PFSK-1 (cell line): ENCODE measurements around the gene RGS17.

Experiments
- POLR2AphosphoS5 ChIP-seq: IDR thresholded peaks from 2 replicates; pipeline ENCODE4 v1.6.1; 2012; ENCODE audit warnings: low read depth, mild to moderate bottlenecking, control low read depth, low read length, moderate library complexity
- TAF1 ChIP-seq: IDR thresholded peaks from 2 replicates; pipeline ENCODE4 v1.6.1; 2012; ENCODE audit warnings: low read length, control low read depth, borderline replicate concordance; ENCODE audit not compliant: insufficient read depth
- TF ChIP-seq, protein P1 (sequence below), 2 experiments: IDR thresholded peaks; 2 replicates each; pipeline versions ENCODE4 v1.6.1 to v1.8.0; 2011 to 2012; ENCODE audit warnings: low read depth in 2 of 2, low read length in 2 of 2, control low read depth in 1 of 2, inconsistent platforms in 1 of 2, mild to moderate bottlenecking in 1 of 2, moderate library complexity in 1 of 2; ENCODE audit not compliant: insufficient read depth in 1 of 2

- TF ChIP-seq POLR2AphosphoS5 (no peak), TAF1 (no peak)
- TF ChIP-seq, protein P1, sequence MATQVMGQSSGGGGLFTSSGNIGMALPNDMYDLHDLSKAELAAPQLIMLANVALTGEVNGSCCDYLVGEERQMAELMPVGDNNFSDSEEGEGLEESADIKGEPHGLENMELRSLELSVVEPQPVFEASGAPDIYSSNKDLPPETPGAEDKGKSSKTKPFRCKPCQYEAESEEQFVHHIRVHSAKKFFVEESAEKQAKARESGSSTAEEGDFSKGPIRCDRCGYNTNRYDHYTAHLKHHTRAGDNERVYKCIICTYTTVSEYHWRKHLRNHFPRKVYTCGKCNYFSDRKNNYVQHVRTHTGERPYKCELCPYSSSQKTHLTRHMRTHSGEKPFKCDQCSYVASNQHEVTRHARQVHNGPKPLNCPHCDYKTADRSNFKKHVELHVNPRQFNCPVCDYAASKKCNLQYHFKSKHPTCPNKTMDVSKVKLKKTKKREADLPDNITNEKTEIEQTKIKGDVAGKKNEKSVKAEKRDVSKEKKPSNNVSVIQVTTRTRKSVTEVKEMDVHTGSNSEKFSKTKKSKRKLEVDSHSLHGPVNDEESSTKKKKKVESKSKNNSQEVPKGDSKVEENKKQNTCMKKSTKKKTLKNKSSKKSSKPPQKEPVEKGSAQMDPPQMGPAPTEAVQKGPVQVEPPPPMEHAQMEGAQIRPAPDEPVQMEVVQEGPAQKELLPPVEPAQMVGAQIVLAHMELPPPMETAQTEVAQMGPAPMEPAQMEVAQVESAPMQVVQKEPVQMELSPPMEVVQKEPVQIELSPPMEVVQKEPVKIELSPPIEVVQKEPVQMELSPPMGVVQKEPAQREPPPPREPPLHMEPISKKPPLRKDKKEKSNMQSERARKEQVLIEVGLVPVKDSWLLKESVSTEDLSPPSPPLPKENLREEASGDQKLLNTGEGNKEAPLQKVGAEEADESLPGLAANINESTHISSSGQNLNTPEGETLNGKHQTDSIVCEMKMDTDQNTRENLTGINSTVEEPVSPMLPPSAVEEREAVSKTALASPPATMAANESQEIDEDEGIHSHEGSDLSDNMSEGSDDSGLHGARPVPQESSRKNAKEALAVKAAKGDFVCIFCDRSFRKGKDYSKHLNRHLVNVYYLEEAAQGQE (IDR thresholded peaks at IDR 0.05; ENCODE audit: insufficient read depth in 1 of 2, low read depth in 2 of 2, low read length in 2 of 2) = no peak
Measured at GRCh38 chr6:153162172-153162571, 31.1 kb upstream of the RGS17 start.
